RWPE2 (cell line): ENCODE measurements around the gene SIGLEC12.

Source experiments
- ATAC-seq: fragments of 200-7000 bp; cut with Tn5 transposase; 3 replicates; pipeline ENCODE4 v1.9.1; 2021; ENCODE audit warnings: low read depth
- DNase-seq: peaks from one replicate; pipeline ENCODE4 v3.0.0-alpha.2; 2020; ENCODE audit warnings: low spot score
- H3K27ac ChIP-seq: fragments of 450-650 bp; 2 replicates; pipeline ENCODE4 v1.5.1; 2017; ENCODE audit warnings: mild to moderate bottlenecking; ENCODE audit not compliant: poor library complexity, severe bottlenecking
- H3K27me3 ChIP-seq: fragments of 250-450 bp; sonication (Bioruptor Pico); 2 replicates; pipeline ENCODE4 v1.5.1; 2021; ENCODE audit warnings: mild to moderate bottlenecking, moderate library complexity; ENCODE audit not compliant: insufficient read depth, poor library complexity, severe bottlenecking
- H3K36me3 ChIP-seq: fragments of 250-450 bp; sonication (Bioruptor Pico); 2 replicates; pipeline ENCODE4 v1.5.1; 2020; ENCODE audit warnings: low read depth, mild to moderate bottlenecking, moderate library complexity
- H3K4me1 ChIP-seq: fragments of 250-450 bp; sonication (Bioruptor Pico); 2 replicates; pipeline ENCODE4 v1.5.1; 2021; ENCODE audit warnings: mild to moderate bottlenecking, moderate library complexity; ENCODE audit not compliant: insufficient read depth, poor library complexity, severe bottlenecking
- H3K4me3 ChIP-seq: fragments of 250-450 bp; sonication (Bioruptor Pico); 2 replicates; pipeline ENCODE4 v1.5.1; 2021; ENCODE audit warnings: mild to moderate bottlenecking, moderate library complexity; ENCODE audit not compliant: severe bottlenecking
- H3K9me3 ChIP-seq: fragments of 250-450 bp; sonication (Bioruptor Pico); 2 replicates; pipeline ENCODE4 v1.5.1; 2021; ENCODE audit warnings: mild to moderate bottlenecking, moderate library complexity; ENCODE audit not compliant: severe bottlenecking
- CTCF ChIP-seq: fragments of 450-650 bp; IDR thresholded peaks from one replicate; pipeline ENCODE4 v1.5.1; 2017; ENCODE audit warnings: mild to moderate bottlenecking, moderate library complexity; ENCODE audit not compliant: poor library complexity, severe bottlenecking

Gene SIGLEC12

GRCh38 chr19:51548213-51548651 lies 46.6 kb upstream of the SIGLEC12 start:
- ATAC-seq: no peak
- no peak for TF ChIP-seq CTCF
- no peaks in the 10 kb centered on the region for H3K4me1 ChIP-seq
- no peaks in the 10 kb centered on the region for H3K36me3 ChIP-seq
- H3K27ac ChIP-seq: no peak overlapping the region
- H3K27me3 ChIP-seq: no peaks in the 10 kb centered on the region
- no peak overlapping the region for H3K4me3 ChIP-seq
- H3K9me3 ChIP-seq: no peaks in the 10 kb centered on the region
- DNase-seq: no peak

GRCh38 chr19:51547397-51548212 lies 46.0 kb upstream of the SIGLEC12 start:
- no peaks in the 10 kb centered on the region for H3K27me3 ChIP-seq
- ATAC-seq: no peak
- no peaks in the 10 kb centered on the region for H3K4me1 ChIP-seq
- no peak overlapping the region for H3K27ac ChIP-seq
- no peaks in the 10 kb centered on the region for H3K36me3 ChIP-seq
- H3K4me3 ChIP-seq: no peak overlapping the region
- H3K9me3 ChIP-seq: no peaks in the 10 kb centered on the region
- no peak for DNase-seq
- TF ChIP-seq CTCF: no peak

GRCh38 chr19:51546650-51547396 lies 45.2 kb upstream of the SIGLEC12 start:
- ATAC-seq (no peak), DNase-seq (no peak)
- H3K4me1 ChIP-seq: no peaks in the 10 kb centered on the region

GRCh38 chr19:51546107-51546649 lies 44.6 kb upstream of the SIGLEC12 start:
- TF ChIP-seq CTCF: no peak
- ATAC-seq (no peak), DNase-seq (no peak)
- H3K27me3 ChIP-seq: peaks cover 3% of the 10 kb centered on the region
- no peaks in the 10 kb centered on the region for H3K9me3 ChIP-seq
- H3K36me3 ChIP-seq: no peaks in the 10 kb centered on the region
- no peak overlapping the region for H3K4me3 ChIP-seq
- H3K4me1 ChIP-seq: no peaks in the 10 kb centered on the region
- no peak overlapping the region for H3K27ac ChIP-seq

More at GRCh38 chr19:51546650-51547396, 45.2 kb upstream of the SIGLEC12 start:
- no peak overlapping the region for H3K4me3 ChIP-seq
- no peaks in the 10 kb centered on the region for H3K9me3 ChIP-seq
- no peaks in the 10 kb centered on the region for H3K36me3 ChIP-seq
- no peak for TF ChIP-seq CTCF
- H3K27ac ChIP-seq: no peak overlapping the region
- peaks cover 3% of the 10 kb centered on the region for H3K27me3 ChIP-seq
